ENCODE results near the gene PSAT1. TPM values are rescaled to one million over a fixed set of nuclear protein-coding genes. Genes with fewer than 3 reads are reported as not detected.
"Not testable (repeated sequence)": the region's sequence is repeated elsewhere in the genome, so short reads cannot be mapped to it uniquely, and the experiment has no call there.

Gene PSAT1
- total and polyA plus RNA-seq, 2 experiments from 2014 or later, result 120 to 149 TPM

- TF ChIP-seq CTCF (IDR thresholded peaks at IDR 0.05; ENCODE audit: poor library complexity), result no peak
- no peak for TF ChIP-seq EZH2 (IDR thresholded peaks at IDR 0.05; ENCODE audit: borderline replicate concordance)
- TF ChIP-seq EZH2phosphoT487 (IDR thresholded peaks at IDR 0.05; ENCODE audit: low read depth, severe bottlenecking, unreplicated experiment), result no peak
- Histone ChIP-seq H4K20me1 (ENCODE audit: insufficient read depth, poor library complexity, severe bottlenecking) (no peaks in the 10 kb centered on the region), H3K27ac (no peak overlapping the region), H3K9me2 (replicated peaks; ENCODE audit: insufficient read depth) (no peaks in the 10 kb centered on the region), H3K4me2 (no peak overlapping the region), H2AFZ (no peak overlapping the region), H3K27me3 (no peaks in the 10 kb centered on the region), H3K9me3 (ENCODE audit: low read depth) (no peaks in the 10 kb centered on the region), H3K79me2 (no peaks in the 10 kb centered on the region), H3K36me3 (replicated peaks; ENCODE audit: insufficient read depth, low read depth) (no peaks in the 10 kb centered on the region), H3K4me1 (ENCODE audit: insufficient read depth) (peaks cover 9% of the 10 kb centered on the region), H3K4me3 (no peak overlapping the region)
- DNase-seq (ENCODE audit: low spot score), result no peak
- 92% methylated on average over 3 of the region's 3 CpGs for WGBS (ENCODE audit: low lambda C conversion rate, missing lambda C conversion rate)
Measured at GRCh38 chr9:78273761-78274160, 23.2 kb upstream of the PSAT1 start.

- TF ChIP-seq EZH2phosphoT487 (IDR thresholded peaks at IDR 0.05; ENCODE audit: low read depth, severe bottlenecking, unreplicated experiment), result no peak
- no peak for TF ChIP-seq EZH2 (IDR thresholded peaks at IDR 0.05; ENCODE audit: borderline replicate concordance)
- Histone ChIP-seq H3K36me3 (replicated peaks; ENCODE audit: insufficient read depth, low read depth) (no peaks in the 10 kb centered on the region), H3K79me2 (no peaks in the 10 kb centered on the region), H3K4me2 (peak overlapping the region; percentile 62), H3K9me2 (replicated peaks; ENCODE audit: insufficient read depth) (no peaks in the 10 kb centered on the region), H2AFZ (no peak overlapping the region), H3K27me3 (no peaks in the 10 kb centered on the region), H3K27ac (peak overlapping the region; percentile 63), H3K4me1 (ENCODE audit: insufficient read depth) (peaks cover 22% of the 10 kb centered on the region), H3K9me3 (ENCODE audit: low read depth) (no peaks in the 10 kb centered on the region), H4K20me1 (ENCODE audit: insufficient read depth, poor library complexity, severe bottlenecking) (no peaks in the 10 kb centered on the region), H3K4me3 (no peak overlapping the region)
- WGBS (ENCODE audit: low lambda C conversion rate, missing lambda C conversion rate), result 62% methylated on average over 5 of the region's 5 CpGs
- peak; percentile 20 for DNase-seq (ENCODE audit: low spot score)
Measured at GRCh38 chr9:78278177-78278777, 18.6 kb upstream of the PSAT1 start.

- peaks cover 22% of the 10 kb centered on the region for H3K4me1 ChIP-seq (ENCODE audit: insufficient read depth)
- H3K27ac ChIP-seq, result peak overlapping the region; percentile 63
- H3K4me2 ChIP-seq, result peak overlapping the region; percentile 62
- no peaks in the 10 kb centered on the region for H3K79me2 ChIP-seq
- H3K27me3 ChIP-seq, result no peaks in the 10 kb centered on the region
- DNase-seq (ENCODE audit: low spot score), result no peak
- H3K9me3 ChIP-seq (ENCODE audit: low read depth), result no peaks in the 10 kb centered on the region
- no peaks in the 10 kb centered on the region for H3K36me3 ChIP-seq (replicated peaks; ENCODE audit: insufficient read depth, low read depth)
- H2AFZ ChIP-seq, result no peak overlapping the region
- 47% methylated on average over 1 of the region's 1 CpG for WGBS (ENCODE audit: low lambda C conversion rate, missing lambda C conversion rate)
- no peak overlapping the region for H3K4me3 ChIP-seq
- no peak for TF ChIP-seq EZH2 (IDR thresholded peaks at IDR 0.05; ENCODE audit: borderline replicate concordance)
- no peak for TF ChIP-seq EZH2phosphoT487 (IDR thresholded peaks at IDR 0.05; ENCODE audit: low read depth, severe bottlenecking, unreplicated experiment)
- no peak for TF ChIP-seq CTCF (IDR thresholded peaks at IDR 0.05; ENCODE audit: poor library complexity)
- no peaks in the 10 kb centered on the region for H4K20me1 ChIP-seq (ENCODE audit: insufficient read depth, poor library complexity, severe bottlenecking)
- no peaks in the 10 kb centered on the region for H3K9me2 ChIP-seq (replicated peaks; ENCODE audit: insufficient read depth)
Measured at GRCh38 chr9:78278801-78279200, 18.1 kb upstream of the PSAT1 start.

DNA sequence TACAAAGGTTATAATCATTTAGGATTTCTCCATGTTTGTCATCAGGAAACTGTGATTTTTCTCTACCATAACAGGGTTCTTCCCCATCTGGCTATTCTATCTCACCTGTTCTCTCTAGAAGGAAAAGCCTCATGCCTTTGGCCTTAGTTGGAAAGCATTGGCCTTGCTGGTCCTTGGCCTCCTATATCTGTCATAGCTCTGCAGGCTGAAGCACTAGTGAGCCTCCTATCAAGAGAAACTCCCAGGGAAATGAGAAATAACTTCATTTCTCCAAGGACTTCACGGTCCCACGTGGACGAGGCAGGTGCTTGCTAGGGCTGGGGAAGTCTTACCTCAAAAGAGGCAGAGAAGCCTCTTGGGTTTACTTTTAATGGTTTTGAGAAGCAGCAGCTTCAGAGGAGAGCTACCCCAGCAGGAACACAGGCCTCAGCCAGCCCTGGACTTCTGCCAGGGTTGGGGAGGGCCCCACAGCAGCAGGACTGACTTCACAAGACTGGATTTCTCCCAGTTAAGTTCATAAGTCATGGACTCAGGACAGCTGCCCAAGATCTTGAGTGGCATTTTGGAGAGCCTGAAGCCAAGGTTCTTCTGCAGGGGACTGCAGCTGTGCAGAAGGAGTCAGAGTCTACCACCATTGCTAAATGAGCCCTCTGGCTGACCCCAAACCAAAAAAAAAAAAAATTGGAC is 15.8 kb upstream of the PSAT1 start:
- Histone ChIP-seq H2AFZ (no peak overlapping the region), H3K9me2 (replicated peaks; ENCODE audit: insufficient read depth) (no peaks in the 10 kb centered on the region), H3K79me2 (no peaks in the 10 kb centered on the region), H3K4me1 (ENCODE audit: insufficient read depth) (peaks cover 22% of the 10 kb centered on the region), H3K4me2 (peak overlapping the region; percentile 2), H3K27ac (peak overlapping the region; percentile 59), H3K9me3 (ENCODE audit: low read depth) (no peaks in the 10 kb centered on the region), H3K27me3 (no peaks in the 10 kb centered on the region), H3K4me3 (no peak overlapping the region), H4K20me1 (ENCODE audit: insufficient read depth, poor library complexity, severe bottlenecking) (no peaks in the 10 kb centered on the region), H3K36me3 (replicated peaks; ENCODE audit: insufficient read depth, low read depth) (no peaks in the 10 kb centered on the region)
- DNase-seq (ENCODE audit: low spot score), result peak; percentile 71
- no peak for TF ChIP-seq EZH2phosphoT487 (IDR thresholded peaks at IDR 0.05; ENCODE audit: low read depth, severe bottlenecking, unreplicated experiment)
- TF ChIP-seq EZH2 (IDR thresholded peaks at IDR 0.05; ENCODE audit: borderline replicate concordance), result no peak
- TF ChIP-seq CTCF (IDR thresholded peaks at IDR 0.05; ENCODE audit: poor library complexity), result no peak
- 81% methylated on average over 3 of the region's 3 CpGs for WGBS (ENCODE audit: low lambda C conversion rate, missing lambda C conversion rate)

DNA sequence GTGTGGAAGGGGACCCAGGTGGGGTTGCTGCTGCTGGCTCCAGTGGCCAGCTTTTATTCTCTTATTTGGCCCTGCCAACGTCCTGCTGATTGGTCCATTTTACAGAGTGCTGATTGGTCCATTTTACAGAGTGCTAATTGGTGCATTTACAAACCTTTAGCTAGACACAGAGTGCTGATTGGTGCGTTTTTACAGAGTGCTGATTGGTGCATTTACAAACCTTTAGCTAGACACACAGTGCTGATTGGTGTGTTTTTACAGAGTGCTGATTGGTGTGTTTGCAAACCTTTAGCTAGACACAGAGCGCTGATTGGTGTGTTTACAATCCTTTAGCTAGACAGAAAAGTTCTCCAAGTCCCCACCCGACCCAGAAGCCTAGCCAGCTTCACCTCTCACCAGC is 12.7 kb upstream of the PSAT1 start:
- not testable (repeated sequence) for H3K27me3 ChIP-seq; H3K9me3 ChIP-seq (ENCODE audit: low read depth); H3K4me1 ChIP-seq (ENCODE audit: insufficient read depth); H3K4me3 ChIP-seq; DNase-seq (ENCODE audit: low spot score); H3K4me2 ChIP-seq; H3K79me2 ChIP-seq; H2AFZ ChIP-seq; H3K9me2 ChIP-seq (replicated peaks; ENCODE audit: insufficient read depth); H3K27ac ChIP-seq; H4K20me1 ChIP-seq (ENCODE audit: insufficient read depth, poor library complexity, severe bottlenecking); H3K36me3 ChIP-seq (replicated peaks; ENCODE audit: insufficient read depth, low read depth)
- 92% methylated on average over 4 of the region's 4 CpGs for WGBS (ENCODE audit: low lambda C conversion rate, missing lambda C conversion rate)

Data from hepatocyte (in vitro differentiated cells).